IPS-15b (cell line): ENCODE results near the gene DCST1.
"Not testable (repeated sequence)": the region's sequence is repeated elsewhere in the genome, so short reads cannot be mapped to it uniquely, and the experiment has no call there.

ENCODE experiments used
- H3K27me3 ChIP-seq: one replicate; pipeline ENCODE4 v1.6.1; 2013; ENCODE audit warnings: low read length; ENCODE audit not compliant: control insufficient read depth, insufficient read depth
- H3K36me3 ChIP-seq: one replicate; pipeline ENCODE4 v1.6.1; 2013; ENCODE audit warnings: low read length; ENCODE audit not compliant: control insufficient read depth, insufficient read depth
- H3K4me1 ChIP-seq: one replicate; pipeline ENCODE4 v1.6.1; 2013; ENCODE audit warnings: mild to moderate bottlenecking, low read length; ENCODE audit not compliant: control insufficient read depth, insufficient read depth
- H3K4me3 ChIP-seq: one replicate; pipeline ENCODE4 v1.5.1; 2013; ENCODE audit warnings: low read depth, low read length
- H3K9ac ChIP-seq: one replicate; pipeline ENCODE4 v1.6.1; 2013; ENCODE audit warnings: low read depth, mild to moderate bottlenecking, low read length
- H3K9me3 ChIP-seq: one replicate; pipeline ENCODE4 v1.6.1; 2013; ENCODE audit warnings: mild to moderate bottlenecking, low read length; ENCODE audit not compliant: control insufficient read depth, insufficient read depth

The DCST1 gene

GRCh38 chr1:154995301-154995983 is 38.2 kb upstream of the DCST1 start:
- not testable (repeated sequence) for H3K27me3 ChIP-seq, H3K9ac ChIP-seq, H3K4me1 ChIP-seq, H3K36me3 ChIP-seq, H3K9me3 ChIP-seq, H3K4me3 ChIP-seq

DNA sequence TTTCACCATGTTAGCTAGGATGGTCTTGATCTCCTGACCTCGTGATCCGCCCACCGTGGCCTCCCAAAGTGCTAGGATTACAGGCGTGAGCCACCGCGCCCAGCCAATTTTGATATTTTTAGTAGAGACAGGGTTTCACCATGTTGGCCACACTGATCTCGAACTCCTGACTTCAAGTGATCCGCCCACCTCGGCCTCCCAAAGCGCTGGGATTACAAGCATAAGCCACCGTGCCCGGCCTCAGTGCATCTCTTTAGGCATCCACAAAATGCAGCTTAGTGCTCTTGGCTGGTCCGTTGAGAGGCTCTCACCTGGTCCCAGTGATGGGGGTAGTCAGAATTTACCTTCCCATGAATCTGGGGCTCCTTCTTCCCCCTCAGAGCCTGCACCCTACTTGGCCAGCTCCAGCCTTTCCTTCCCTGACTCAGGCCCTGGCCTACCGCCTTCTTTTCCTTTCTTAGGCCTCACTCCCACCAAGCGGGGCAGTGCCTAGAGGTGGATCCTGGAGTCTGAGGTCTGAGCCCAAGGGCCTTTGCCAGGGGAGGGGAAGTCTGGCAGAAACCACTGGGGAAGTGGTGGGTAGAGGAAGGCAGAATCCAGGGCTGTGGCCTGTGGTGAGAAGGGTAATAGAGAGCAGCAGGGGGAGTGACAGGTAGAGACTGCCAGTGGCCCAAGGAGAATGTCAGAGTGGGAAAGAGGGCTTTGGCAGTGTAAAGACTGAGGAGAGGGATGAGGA is 36.5 kb upstream of the DCST1 start:
- H3K36me3 ChIP-seq: no peaks in the 10 kb centered on the region
- no peak overlapping the region for H3K9ac ChIP-seq
- H3K9me3 ChIP-seq: no peaks in the 10 kb centered on the region
- peaks cover 3% of the 10 kb centered on the region for H3K4me1 ChIP-seq
- H3K4me3 ChIP-seq: no peak overlapping the region
- H3K27me3 ChIP-seq: peaks cover 5% of the 10 kb centered on the region

- Histone ChIP-seq H3K4me3 (no peak overlapping the region), H3K36me3 (no peaks in the 10 kb centered on the region), H3K4me1 (no peaks in the 10 kb centered on the region), H3K9ac (no peak overlapping the region), H3K27me3 (peaks cover 5% of the 10 kb centered on the region), H3K9me3 (no peaks in the 10 kb centered on the region)
Observed at GRCh38 chr1:154998201-154998780, 35.3 kb upstream of the DCST1 start.

- Histone ChIP-seq H3K9me3 (no peaks in the 10 kb centered on the region), H3K4me3 (peak overlapping the region; percentile 89), H3K4me1 (no peaks in the 10 kb centered on the region), H3K36me3 (no peaks in the 10 kb centered on the region), H3K9ac (no peak overlapping the region), H3K27me3 (peaks cover 5% of the 10 kb centered on the region)
Observed at GRCh38 chr1:154998818-154999570, 34.6 kb upstream of the DCST1 start.

GRCh38 chr1:154999571-155000410 is 33.8 kb upstream of the DCST1 start:
- peak overlapping the region; percentile 89 for H3K4me3 ChIP-seq
- H3K36me3 ChIP-seq: no peaks in the 10 kb centered on the region
- peaks cover 5% of the 10 kb centered on the region for H3K27me3 ChIP-seq
- peaks cover 6% of the 10 kb centered on the region for H3K4me1 ChIP-seq
- no peaks in the 10 kb centered on the region for H3K9me3 ChIP-seq
- H3K9ac ChIP-seq: peak overlapping the region; percentile 54

DNA sequence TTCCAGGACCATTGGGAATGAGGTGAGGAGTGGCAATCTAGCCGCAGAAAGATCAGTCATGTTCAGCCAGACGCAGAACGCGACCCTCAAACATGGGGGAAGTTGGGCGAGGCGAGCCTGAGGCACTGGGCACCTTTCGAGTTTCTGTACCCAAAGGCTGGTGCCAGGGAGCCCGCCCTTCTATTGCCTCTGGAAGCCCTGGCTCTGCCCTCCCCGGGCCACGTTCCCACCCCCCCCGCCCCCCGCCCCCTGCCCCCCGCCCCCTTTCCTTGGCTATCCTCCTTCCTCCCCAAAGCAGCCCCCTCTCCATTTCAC is 33.3 kb upstream of the DCST1 start:
- no peaks in the 10 kb centered on the region for H3K9me3 ChIP-seq
- H3K27me3 ChIP-seq: peaks cover 5% of the 10 kb centered on the region
- peak overlapping the region; percentile 89 for H3K4me3 ChIP-seq
- H3K4me1 ChIP-seq: peaks cover 9% of the 10 kb centered on the region
- no peaks in the 10 kb centered on the region for H3K36me3 ChIP-seq
- peak overlapping the region; percentile 54 for H3K9ac ChIP-seq

DNA sequence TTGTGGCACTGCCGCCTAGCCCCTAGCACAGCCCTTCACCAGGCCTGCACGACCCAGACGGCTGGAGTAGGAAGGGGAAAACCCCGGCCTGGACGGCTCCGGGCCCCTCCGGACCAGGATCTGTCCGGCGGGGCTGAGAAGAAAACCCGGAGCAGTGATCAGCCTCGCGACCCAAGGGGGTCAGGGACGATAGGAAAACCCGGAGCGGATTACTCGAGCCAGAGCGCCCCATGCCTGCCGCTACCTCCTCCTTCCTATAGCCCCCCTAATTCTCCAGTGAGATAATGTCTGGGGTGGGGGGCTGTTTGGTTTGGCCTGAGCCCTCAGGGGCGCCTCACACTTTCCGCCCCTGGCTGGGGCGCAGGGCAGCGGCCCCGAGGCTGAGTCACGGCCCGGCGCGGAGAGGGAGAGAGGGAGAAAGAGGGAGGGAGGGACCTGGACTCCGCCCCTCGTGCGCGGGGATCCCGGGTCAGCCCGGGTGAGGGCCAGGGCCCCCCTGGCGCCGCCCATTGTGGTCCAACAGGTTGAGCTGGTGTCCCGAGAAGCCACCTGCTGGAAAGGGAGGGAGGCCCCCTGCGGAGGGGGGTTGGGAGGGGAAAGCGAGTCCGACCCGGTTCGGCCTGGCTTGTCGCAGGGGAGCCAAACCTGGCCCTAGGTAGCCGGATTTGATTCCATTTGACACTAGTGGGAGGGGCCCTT is 32.7 kb upstream of the DCST1 start:
- Histone ChIP-seq H3K4me3 (peak overlapping the region; percentile 89), H3K36me3 (no peaks in the 10 kb centered on the region), H3K9me3 (no peaks in the 10 kb centered on the region), H3K9ac (peak overlapping the region; percentile 73), H3K27me3 (peaks cover 5% of the 10 kb centered on the region), H3K4me1 (peaks cover 11% of the 10 kb centered on the region)

GRCh38 chr1:155001425-155001674 is 32.3 kb upstream of the DCST1 start:
- Histone ChIP-seq H3K27me3 (peaks cover 5% of the 10 kb centered on the region), H3K4me3 (peak overlapping the region; percentile 89), H3K9ac (peak overlapping the region; percentile 2), H3K4me1 (peaks cover 11% of the 10 kb centered on the region), H3K36me3 (no peaks in the 10 kb centered on the region), H3K9me3 (no peaks in the 10 kb centered on the region)

DNA sequence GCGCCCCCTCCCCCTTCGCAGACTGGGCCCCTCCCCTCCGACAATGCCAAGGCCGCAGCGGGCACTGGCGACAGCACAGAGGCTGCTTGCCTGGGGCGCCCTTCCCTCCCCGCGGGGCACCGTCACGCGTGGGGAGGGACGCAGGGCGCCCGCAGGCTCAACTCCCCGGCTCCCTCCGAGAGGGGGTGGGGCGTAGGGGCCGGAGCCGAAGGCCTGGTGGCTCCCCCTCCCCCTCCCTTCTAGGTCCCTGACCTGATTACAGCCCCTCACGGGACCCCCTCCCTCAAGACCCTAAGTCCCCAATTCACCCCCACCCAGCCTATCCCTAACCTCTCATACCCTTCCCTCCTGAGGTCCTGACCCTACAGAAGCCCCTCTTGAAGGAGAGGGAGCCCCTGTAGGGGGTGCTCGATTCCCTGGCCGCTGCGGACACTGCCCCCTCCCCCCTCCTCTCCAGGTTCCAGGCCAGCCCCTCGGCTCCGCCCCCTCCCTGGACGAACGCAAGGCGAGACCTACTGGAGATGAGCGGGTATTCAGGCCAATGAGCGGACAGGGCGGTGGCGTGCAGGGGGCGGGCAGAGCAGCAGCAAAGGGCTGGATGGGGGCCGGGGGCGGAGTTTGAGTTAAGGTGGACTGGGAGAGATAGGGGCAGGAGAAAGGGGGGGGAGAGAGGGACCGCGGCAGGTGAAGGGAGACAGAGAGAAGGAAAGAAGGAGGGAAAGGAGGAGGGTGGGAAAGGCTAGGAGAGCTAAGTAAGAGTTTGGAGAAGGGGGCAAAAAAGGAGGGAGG is 31.8 kb upstream of the DCST1 start:
- Histone ChIP-seq H3K27me3 (peaks cover 5% of the 10 kb centered on the region), H3K9me3 (no peaks in the 10 kb centered on the region), H3K36me3 (no peaks in the 10 kb centered on the region), H3K4me3 (peak overlapping the region; percentile 89), H3K9ac (peak overlapping the region; percentile 2), H3K4me1 (peaks cover 11% of the 10 kb centered on the region)

DNA sequence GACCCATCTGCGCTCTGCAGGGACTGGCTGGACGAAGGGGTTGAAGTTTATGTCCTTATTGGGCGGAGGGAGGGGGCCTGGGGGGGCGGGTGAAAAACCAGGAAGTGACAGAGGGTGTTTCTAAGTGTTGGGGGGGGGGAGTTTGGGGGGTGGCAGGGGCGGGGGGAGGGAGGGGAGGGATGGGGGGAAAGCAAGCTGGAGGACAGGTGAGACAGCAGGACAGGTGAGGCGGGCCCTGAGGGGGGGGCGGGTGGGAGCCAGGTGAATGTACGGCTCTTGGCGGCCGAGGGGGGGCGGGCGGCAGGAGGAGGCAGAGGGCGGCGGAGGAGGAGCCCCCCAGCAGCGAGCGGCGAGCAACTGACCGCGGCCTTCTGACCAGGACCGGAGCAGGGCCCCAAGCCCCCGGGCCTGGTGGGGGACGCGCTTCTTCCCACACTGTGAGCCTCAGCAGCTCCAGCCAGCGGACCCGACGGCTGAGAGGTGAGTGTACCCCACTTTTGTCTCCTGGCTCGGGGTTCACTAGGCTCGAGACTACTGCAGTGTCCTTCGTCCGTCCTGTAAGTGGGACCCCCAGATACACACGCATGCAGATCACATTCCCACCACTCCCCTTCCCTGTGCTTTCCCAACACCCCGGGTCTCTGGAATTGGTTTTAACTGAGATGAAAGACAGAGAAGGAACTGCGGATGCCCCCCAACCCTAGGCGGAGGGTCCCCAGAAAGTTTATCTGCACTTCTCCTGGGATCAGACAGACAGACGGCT is 31.0 kb upstream of the DCST1 start, which contains the start of gene ZBTB7B:
ZBTB7B (plus strand) TSS at position 339 of the 763 bp plus-strand sequence. CDS start 11,859 bp downstream, outside the sequence.
- no peaks in the 10 kb centered on the region for H3K9me3 ChIP-seq
- H3K27me3 ChIP-seq: peaks cover 4% of the 10 kb centered on the region
- H3K9ac ChIP-seq: peak within 1 kb of the TSS; percentile 41
- H3K4me3 ChIP-seq: peak within 1 kb of the TSS; percentile 89
- no peaks in the 10 kb centered on the region for H3K36me3 ChIP-seq
- peaks cover 11% of the 10 kb centered on the region for H3K4me1 ChIP-seq
